Activated T-cell treated with anti-CD3 and anti-CD28 coated beads, Interleukin-2, amount 50 U/mL, for 24 hours (primary cell): ENCODE measurements around the gene CCDC102A.
"Not testable (repeated sequence)": the region's sequence is repeated elsewhere in the genome, so short reads cannot be mapped to it uniquely, and the experiment has no call there.

Experiments used
- DNase-seq: peaks from one replicate; pipeline ENCODE4 v3.0.0-alpha.2; 2020
- H3K27ac Mint-ChIP-seq: 2 replicates; pipeline ENCODE4 v1.8.0; 2020; ENCODE audit warnings: mild to moderate bottlenecking, mixed read lengths
- H3K27me3 Mint-ChIP-seq: 2 replicates; pipeline ENCODE4 v1.8.0; 2020; ENCODE audit warnings: mixed read lengths
- H3K36me3 Mint-ChIP-seq: 2 replicates; pipeline ENCODE4 v1.8.0; 2020; ENCODE audit warnings: low read depth, mixed read lengths
- H3K4me1 Mint-ChIP-seq: 2 replicates; pipeline ENCODE4 v1.8.0; 2020; ENCODE audit warnings: low read depth, mixed read lengths
- H3K4me3 Mint-ChIP-seq: 2 replicates; pipeline ENCODE4 v1.8.0; 2020; ENCODE audit warnings: mild to moderate bottlenecking, moderate library complexity, mixed read lengths
- H3K9me3 Mint-ChIP-seq: 2 replicates; pipeline ENCODE4 v1.8.0; 2020; ENCODE audit warnings: mixed read lengths

The CCDC102A gene

GRCh38 chr16:57512296-57513001 lies 23.9 kb downstream of the CCDC102A start:
- Mint-ChIP-seq H3K27me3 (no peaks in the 10 kb centered on the region), H3K27ac (no peak overlapping the region), H3K4me1 (no peaks in the 10 kb centered on the region), H3K36me3 (peaks cover 32% of the 10 kb centered on the region), H3K4me3 (no peak overlapping the region), H3K9me3 (no peaks in the 10 kb centered on the region)
- DNase-seq: no peak

GRCh38 chr16:57510016-57510871 lies 26.1 kb downstream of the CCDC102A start:
- H3K4me1 Mint-ChIP-seq: no peaks in the 10 kb centered on the region
- no peak overlapping the region for H3K4me3 Mint-ChIP-seq
- H3K27ac Mint-ChIP-seq: no peak overlapping the region
- H3K27me3 Mint-ChIP-seq: no peaks in the 10 kb centered on the region
- peaks cover 24% of the 10 kb centered on the region for H3K36me3 Mint-ChIP-seq
- DNase-seq: no peak
- no peaks in the 10 kb centered on the region for H3K9me3 Mint-ChIP-seq

GRCh38 chr16:57509231-57509923 lies 27.0 kb downstream of the CCDC102A start:
- Mint-ChIP-seq H3K4me1 (no peaks in the 10 kb centered on the region), H3K36me3 (peaks cover 21% of the 10 kb centered on the region), H3K27me3 (no peaks in the 10 kb centered on the region), H3K4me3 (no peak overlapping the region), H3K27ac (no peak overlapping the region), H3K9me3 (no peaks in the 10 kb centered on the region)
- DNase-seq: no peak

- Mint-ChIP-seq H3K4me3 (no peak overlapping the region), H3K27ac (no peak overlapping the region), H3K4me1 (no peaks in the 10 kb centered on the region), H3K9me3 (no peaks in the 10 kb centered on the region), H3K36me3 (peaks cover 11% of the 10 kb centered on the region), H3K27me3 (no peaks in the 10 kb centered on the region)
- DNase-seq: no peak
Observed at GRCh38 chr16:57508035-57508425, 28.3 kb downstream of the CCDC102A start.

- H3K9me3 Mint-ChIP-seq: no peaks in the 10 kb centered on the region
- H3K36me3 Mint-ChIP-seq: peaks cover 6% of the 10 kb centered on the region
- no peak for DNase-seq
- H3K27me3 Mint-ChIP-seq: no peaks in the 10 kb centered on the region
- no peak overlapping the region for H3K27ac Mint-ChIP-seq
- H3K4me1 Mint-ChIP-seq: no peaks in the 10 kb centered on the region
- no peak overlapping the region for H3K4me3 Mint-ChIP-seq
Observed at GRCh38 chr16:57507136-57508034, 29.0 kb downstream of the CCDC102A start.

DNA sequence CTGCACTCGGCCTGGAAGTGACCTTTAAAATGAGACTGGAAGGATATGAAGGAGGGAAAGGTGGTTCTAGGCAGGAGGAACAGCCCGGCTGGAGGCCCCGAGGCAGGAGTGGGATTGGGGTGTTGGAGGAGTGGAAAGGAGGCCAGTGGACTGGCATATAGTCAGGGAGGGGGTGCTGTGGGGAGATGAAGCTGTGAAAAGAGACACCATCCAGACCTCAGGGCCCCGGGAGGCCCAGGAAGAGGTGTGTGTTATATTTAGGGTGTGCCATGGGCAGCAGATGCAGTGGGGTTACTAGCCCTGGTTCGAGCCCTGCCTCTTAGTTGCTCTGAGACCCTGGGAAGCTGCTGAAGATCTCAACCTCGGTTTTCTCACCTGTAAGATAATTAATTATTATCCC lies 31.2 kb downstream of the CCDC102A start:
- Mint-ChIP-seq H3K36me3 (no peaks in the 10 kb centered on the region), H3K27ac (no peak overlapping the region), H3K4me3 (no peak overlapping the region), H3K27me3 (no peaks in the 10 kb centered on the region), H3K4me1 (peaks cover 9% of the 10 kb centered on the region), H3K9me3 (no peaks in the 10 kb centered on the region)
- DNase-seq: no peak

- no peaks in the 10 kb centered on the region for H3K27me3 Mint-ChIP-seq
- H3K27ac Mint-ChIP-seq: no peak overlapping the region
- H3K36me3 Mint-ChIP-seq: no peaks in the 10 kb centered on the region
- no peak overlapping the region for H3K4me3 Mint-ChIP-seq
- DNase-seq: no peak
- peaks cover 9% of the 10 kb centered on the region for H3K4me1 Mint-ChIP-seq
- H3K9me3 Mint-ChIP-seq: no peaks in the 10 kb centered on the region
Observed at GRCh38 chr16:57504491-57504890, 31.9 kb downstream of the CCDC102A start.

GRCh38 chr16:57504001-57504400 lies 32.4 kb downstream of the CCDC102A start:
- no peak overlapping the region for H3K27ac Mint-ChIP-seq
- no peak overlapping the region for H3K4me3 Mint-ChIP-seq
- H3K36me3 Mint-ChIP-seq: no peaks in the 10 kb centered on the region
- H3K27me3 Mint-ChIP-seq: no peaks in the 10 kb centered on the region
- H3K4me1 Mint-ChIP-seq: peaks cover 9% of the 10 kb centered on the region
- H3K9me3 Mint-ChIP-seq: no peaks in the 10 kb centered on the region
- DNase-seq: no peak

GRCh38 chr16:57503366-57503765 lies 33.0 kb downstream of the CCDC102A start:
- Mint-ChIP-seq H3K4me3 (no peak overlapping the region), H3K27me3 (no peaks in the 10 kb centered on the region), H3K4me1 (peaks cover 9% of the 10 kb centered on the region), H3K27ac (no peak overlapping the region), H3K9me3 (no peaks in the 10 kb centered on the region), H3K36me3 (no peaks in the 10 kb centered on the region)
- DNase-seq: no peak

GRCh38 chr16:57502048-57502775 lies 34.2 kb downstream of the CCDC102A start:
- no peak overlapping the region for H3K27ac Mint-ChIP-seq
- H3K9me3 Mint-ChIP-seq: no peaks in the 10 kb centered on the region
- no peaks in the 10 kb centered on the region for H3K36me3 Mint-ChIP-seq
- H3K4me1 Mint-ChIP-seq: peaks cover 9% of the 10 kb centered on the region
- H3K4me3 Mint-ChIP-seq: no peak overlapping the region
- DNase-seq: no peak
- H3K27me3 Mint-ChIP-seq: no peaks in the 10 kb centered on the region

DNA sequence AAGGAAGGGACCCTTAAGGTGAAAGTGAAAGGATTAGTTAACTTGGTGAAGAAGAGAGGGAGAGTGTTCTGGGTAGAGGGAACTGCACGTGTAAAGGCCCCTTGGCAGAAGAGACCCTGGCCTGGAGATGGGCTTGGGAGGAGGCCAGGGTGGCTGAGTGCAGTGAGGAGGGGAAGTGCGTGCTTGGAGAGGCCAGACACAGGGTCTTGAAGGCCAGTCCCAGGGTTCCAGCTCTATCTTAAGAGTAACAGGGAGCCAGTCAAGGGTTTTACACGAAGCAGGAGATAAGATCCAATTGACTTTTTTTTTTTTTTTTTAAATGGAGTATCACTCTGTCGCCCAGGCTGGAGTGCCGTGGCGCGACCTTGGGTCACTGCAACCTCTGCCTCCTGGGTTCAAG lies 34.9 kb downstream of the CCDC102A start:
- Mint-ChIP-seq H3K4me1 (peaks cover 9% of the 10 kb centered on the region), H3K36me3 (no peaks in the 10 kb centered on the region), H3K9me3 (no peaks in the 10 kb centered on the region), H3K27ac (no peak overlapping the region), H3K27me3 (no peaks in the 10 kb centered on the region), H3K4me3 (no peak overlapping the region)
- no peak for DNase-seq

DNA sequence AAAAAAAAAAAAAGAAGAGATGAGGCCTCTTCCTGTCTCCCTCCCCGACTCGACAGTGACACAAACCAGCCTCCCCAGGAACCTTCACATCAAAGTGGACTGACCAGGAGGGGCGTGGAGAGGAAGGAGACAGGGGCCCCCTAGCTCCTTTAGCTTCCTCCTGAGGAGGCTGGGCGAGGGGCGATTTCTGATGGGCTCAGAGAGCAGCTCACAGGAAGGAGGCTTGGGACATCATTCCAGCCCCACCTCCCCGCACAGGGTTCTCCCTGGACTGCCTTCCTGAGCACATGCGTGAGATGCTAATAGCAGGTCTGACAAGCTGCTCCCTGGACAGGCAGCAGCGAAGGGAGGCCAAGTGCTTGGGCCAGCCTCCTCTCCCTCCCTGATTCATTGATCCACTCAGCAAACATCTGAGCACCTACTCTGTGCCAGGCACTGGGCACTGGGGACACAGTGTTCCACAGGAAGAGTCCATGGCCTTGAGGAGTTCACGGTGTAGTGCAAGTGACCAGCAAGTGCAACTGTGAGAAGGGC lies 35.7 kb downstream of the CCDC102A start:
- Mint-ChIP-seq H3K36me3 (no peaks in the 10 kb centered on the region), H3K4me3 (no peak overlapping the region), H3K9me3 (no peaks in the 10 kb centered on the region), H3K27ac (no peak overlapping the region), H3K4me1 (peaks cover 9% of the 10 kb centered on the region), H3K27me3 (no peaks in the 10 kb centered on the region)
- DNase-seq: no peak

DNA sequence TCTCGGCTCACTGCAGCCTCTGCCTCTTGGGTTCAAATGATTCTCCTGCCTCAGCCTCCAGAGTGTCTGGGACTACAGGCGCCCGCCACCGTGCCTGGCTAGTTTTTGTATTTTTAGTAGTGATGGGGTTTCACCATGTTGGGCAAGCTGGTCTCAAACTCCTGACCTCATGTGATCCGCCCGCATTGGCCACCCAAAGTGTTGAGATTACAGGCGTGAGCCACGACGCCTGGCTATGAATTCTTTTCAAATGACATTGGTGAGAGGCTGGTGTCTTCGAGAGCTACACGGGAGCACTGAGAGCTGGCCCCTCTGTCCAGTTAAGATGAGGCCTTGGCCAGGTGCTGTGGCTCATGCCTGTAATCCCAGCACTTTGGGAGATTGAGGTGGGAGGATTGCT lies 36.4 kb downstream of the CCDC102A start:
- H3K27ac Mint-ChIP-seq, H3K4me1 Mint-ChIP-seq, DNase-seq, H3K36me3 Mint-ChIP-seq, H3K4me3 Mint-ChIP-seq, H3K27me3 Mint-ChIP-seq, H3K9me3 Mint-ChIP-seq: not testable (repeated sequence)
